Endothelial cell (in vitro differentiated cells): ENCODE measurements around the gene NBEA. TPM values are rescaled to one million over a fixed set of nuclear protein-coding genes. Genes with fewer than 3 reads are reported as not detected.

ENCODE experiments used
- DNase-seq: peaks from one replicate; pipeline ENCODE4 v3.0.0; 2021; ENCODE audit warnings: low spot score
- H3K27ac Mint-ChIP-seq: one replicate; pipeline ENCODE4 v1.8.0; 2021; ENCODE audit warnings: mixed read lengths, inconsistent platforms; ENCODE audit not compliant: unreplicated experiment
- H3K27me3 Mint-ChIP-seq: one replicate; pipeline ENCODE4 v1.8.0; 2021; ENCODE audit warnings: mild to moderate bottlenecking, moderate library complexity, mixed read lengths, inconsistent platforms; ENCODE audit not compliant: unreplicated experiment
- H3K36me3 Mint-ChIP-seq: one replicate; pipeline ENCODE4 v1.8.0; 2021; ENCODE audit warnings: mild to moderate bottlenecking, low read depth, mixed read lengths, inconsistent platforms; ENCODE audit not compliant: unreplicated experiment
- H3K4me1 Mint-ChIP-seq: one replicate; pipeline ENCODE4 v1.8.0; 2021; ENCODE audit warnings: mild to moderate bottlenecking, mixed read lengths, inconsistent platforms; ENCODE audit not compliant: unreplicated experiment
- H3K4me3 Mint-ChIP-seq: one replicate; pipeline ENCODE4 v1.8.0; 2021; ENCODE audit warnings: mild to moderate bottlenecking, mixed read lengths, inconsistent platforms; ENCODE audit not compliant: unreplicated experiment
- H3K9me3 Mint-ChIP-seq: one replicate; pipeline ENCODE4 v1.8.0; 2021; ENCODE audit warnings: mixed read lengths, inconsistent platforms; ENCODE audit not compliant: unreplicated experiment
- CTCF ChIP-seq: fragments of 200-600 bp; sonication (generic); IDR thresholded peaks from one replicate; pipeline ENCODE4 v1.5.0; 2021; ENCODE audit warnings: antibody characterized with exemption; ENCODE audit not compliant: unreplicated experiment
- total RNA-seq: library from RNA; stranded (reverse); fragmentation: NEBNext Ultra II Directional; extraction: Animal tissue kit (Norgen Biotek cat#: 25700); gene quantifications from one replicate; pipeline ENCODE4 v1.2.1, GENCODE V29; 2021; ENCODE audit not compliant: unreplicated experiment

NBEA gene
- total RNA-seq, 1 donor from 2014 or later = 11.7 TPM

GRCh38 chr13:35548790-35549189 is 606.7 kb downstream of the NBEA start:
- Mint-ChIP-seq H3K9me3 (no peaks in the 10 kb centered on the region), H3K4me3 (no peak overlapping the region), H3K27ac (no peak overlapping the region), H3K36me3 (no peaks in the 10 kb centered on the region), H3K4me1 (no peaks in the 10 kb centered on the region), H3K27me3 (no peaks in the 10 kb centered on the region)
- DNase-seq = no peak
- no peak for TF ChIP-seq CTCF

- no peak overlapping the region for H3K27ac Mint-ChIP-seq
- no peaks in the 10 kb centered on the region for H3K4me1 Mint-ChIP-seq
Observed at GRCh38 chr13:35549481-35549880, 607.4 kb downstream of the NBEA start.

GRCh38 chr13:35552172-35552844 is 610.2 kb downstream of the NBEA start:
- DNase-seq = no peak
- no peak overlapping the region for H3K4me3 Mint-ChIP-seq
- H3K27me3 Mint-ChIP-seq = no peaks in the 10 kb centered on the region
- H3K4me1 Mint-ChIP-seq = peaks cover 3% of the 10 kb centered on the region
- TF ChIP-seq CTCF = no peak
- H3K36me3 Mint-ChIP-seq = no peaks in the 10 kb centered on the region
- H3K27ac Mint-ChIP-seq = no peak overlapping the region
- no peaks in the 10 kb centered on the region for H3K9me3 Mint-ChIP-seq

More at GRCh38 chr13:35549481-35549880, 607.4 kb downstream of the NBEA start:
- H3K27me3 Mint-ChIP-seq = no peaks in the 10 kb centered on the region
- H3K4me3 Mint-ChIP-seq = no peak overlapping the region
- DNase-seq = no peak
- no peaks in the 10 kb centered on the region for H3K36me3 Mint-ChIP-seq
- TF ChIP-seq CTCF = no peak
- no peaks in the 10 kb centered on the region for H3K9me3 Mint-ChIP-seq

- no peaks in the 10 kb centered on the region for H3K27me3 Mint-ChIP-seq
- no peak overlapping the region for H3K4me3 Mint-ChIP-seq
- no peaks in the 10 kb centered on the region for H3K9me3 Mint-ChIP-seq
- no peaks in the 10 kb centered on the region for H3K36me3 Mint-ChIP-seq
- no peak overlapping the region for H3K27ac Mint-ChIP-seq
- H3K4me1 Mint-ChIP-seq = peaks cover 3% of the 10 kb centered on the region
- no peak for TF ChIP-seq CTCF
- DNase-seq = no peak
Observed at GRCh38 chr13:35554972-35555623, 613.0 kb downstream of the NBEA start.

- TF ChIP-seq CTCF = no peak
- H3K27ac Mint-ChIP-seq = no peak overlapping the region
Observed at GRCh38 chr13:35557475-35557874, 615.4 kb downstream of the NBEA start.

More at GRCh38 chr13:35557475-35557874, 615.4 kb downstream of the NBEA start:
- Mint-ChIP-seq H3K36me3 (no peaks in the 10 kb centered on the region), H3K4me3 (no peak overlapping the region), H3K27me3 (no peaks in the 10 kb centered on the region), H3K4me1 (peaks cover 3% of the 10 kb centered on the region), H3K9me3 (no peaks in the 10 kb centered on the region)
- DNase-seq = no peak
